HCT116 (cell line): Measurements from ENCODE around the gene IL1RAPL2. TPM values are rescaled to one million over a fixed set of nuclear protein-coding genes. Genes with fewer than 3 reads are reported as not detected.

Source experiments
- ATAC-seq: fragments of 200-7000 bp; cut with Tn5 transposase; 2 replicates; pipeline ENCODE4 v1.9.1; 2020; ENCODE audit warnings: mild to moderate bottlenecking, moderate library complexity
- BruUV-seq: library from RNA; stranded (reverse); fragments of 400-500 nt; replicated peaks from 2 replicates; lab custom pipeline; 2021; lab: Mats Ljungman, UMichigan
- CTCF ChIA-PET: fragments of 300-600 bp; sonication (Branson Sonifier 250); formaldehyde crosslinking; loops from one replicate; lab custom pipeline; 2021; ENCODE audit warnings: antibody characterized with exemption; lab: Charles Lee
- POLR2A ChIA-PET: fragments of 300-600, 350-600 bp; sonication (Branson Sonifier 250); formaldehyde crosslinking; loops from one replicate; lab custom pipeline; 2021; ENCODE audit warnings: antibody characterized with exemption; lab: Charles Lee
- RAD21 ChIA-PET, 2 experiments: fragments of 300-600 bp; sonication (Branson Sonifier 250); formaldehyde crosslinking; loops; one replicate each; lab custom pipeline; 2023; ENCODE audit warnings: low total read pairs in 2 of 2; ENCODE audit not compliant: uncharacterized antibody in 2 of 2, unreplicated experiment in 2 of 2, low non-redundant PET in 1 of 2; lab: Charles Lee
- DNase-seq: peaks from one replicate; pipeline ENCODE4 v3.0.0-alpha.2; 2010; ENCODE audit warnings: low read depth, low spot score
- H2AFZ ChIP-seq: fragments of 200-600 bp; shearing (Covaris generic), sonication (generic); 2 replicates; pipeline ENCODE4 v1.6.1; 2017; ENCODE audit warnings: low read depth, mixed run types, mixed read lengths, antibody characterized with exemption, low read length; ENCODE audit not compliant: poor library complexity, severe bottlenecking
- H3K27ac ChIP-seq: 2 replicates; pipeline ENCODE4 v1.5.1; 2012; ENCODE audit warnings: low read depth, low read length
- H3K27me3 ChIP-seq: fragments of 200-600 bp; sonication (generic); 2 replicates; pipeline ENCODE4 v1.6.1; 2016; ENCODE audit warnings: mixed run types, low read length, mixed read lengths; ENCODE audit not compliant: insufficient read depth
- H3K36me3 ChIP-seq, 2 experiments: fragments of 200-500 bp in 1 of 2; fragments of 200-600 bp in 1 of 2; sonication (Bioruptor generic) in 1 of 2; sonication (generic) in 1 of 2; 2 replicates each; pipeline versions ENCODE4 v1.5.1 to v1.6.1; 2014 to 2016; ENCODE audit warnings: low read length in 2 of 2, inconsistent platforms in 1 of 2, mixed read lengths in 1 of 2, mixed run types in 1 of 2; ENCODE audit not compliant: insufficient read depth in 2 of 2, control insufficient read depth in 1 of 2
- H3K4me1 ChIP-seq, 2 experiments: fragments of 200-600 bp in 1 of 2; sonication (generic) in 1 of 2; 2 replicates each; pipeline versions ENCODE4 v1.5.1 to v1.6.1; 2012 to 2017; ENCODE audit warnings: low read length in 2 of 2, inconsistent platforms in 1 of 2, mild to moderate bottlenecking in 1 of 2, mixed read lengths in 1 of 2, mixed run types in 1 of 2, moderate library complexity in 1 of 2; ENCODE audit not compliant: insufficient read depth in 2 of 2, control insufficient read depth in 1 of 2
- H3K4me2 ChIP-seq: fragments of 200-600 bp; sonication (generic); 2 replicates; pipeline ENCODE4 v1.6.1; 2017; ENCODE audit warnings: mixed run types, low read length, mixed read lengths
- H3K4me3 ChIP-seq, 2 experiments: fragments of 200-600 bp in 1 of 2; sonication (generic) in 1 of 2; replicated peaks in 1 of 2; 2 replicates each; pipeline ENCODE4 v1.5.1; 2011 to 2016; ENCODE audit warnings: low read length in 2 of 2, control low read depth in 1 of 2, low read depth in 1 of 2, mild to moderate bottlenecking in 1 of 2, mixed read lengths in 1 of 2, mixed run types in 1 of 2
- H3K79me2 ChIP-seq: fragments of 200-600 bp; sonication (generic); 2 replicates; pipeline ENCODE4 v1.6.1; 2017; ENCODE audit warnings: mild to moderate bottlenecking, mixed run types, low read length, moderate library complexity, mixed read lengths; ENCODE audit not compliant: insufficient read depth
- H3K9ac ChIP-seq: fragments of 200-600 bp; sonication (generic); 2 replicates; pipeline ENCODE4 v1.6.1; 2016; ENCODE audit warnings: low read length, mixed read lengths
- H3K9me2 ChIP-seq: fragments of 200-600 bp; sonication (generic), shearing (Covaris generic); 2 replicates; pipeline ENCODE4 v1.6.1; 2017; ENCODE audit warnings: mixed run types, mild to moderate bottlenecking, moderate library complexity; ENCODE audit not compliant: insufficient read depth
- H3K9me3 ChIP-seq, 2 experiments: fragments of 200-500 bp in 1 of 2; fragments of 200-600 bp in 1 of 2; sonication (Bioruptor generic) in 1 of 2; sonication (generic) in 1 of 2; 2 replicates each; pipeline ENCODE4 v1.6.1; 2014 to 2017; ENCODE audit warnings: low read length in 2 of 2, mixed read lengths in 2 of 2, inconsistent platforms in 1 of 2, low read depth in 1 of 2, mild to moderate bottlenecking in 1 of 2, mixed run types in 1 of 2, moderate library complexity in 1 of 2; ENCODE audit not compliant: control insufficient read depth in 1 of 2, insufficient read depth in 1 of 2
- H4K20me1 ChIP-seq: fragments of 200-600 bp; sonication (generic), shearing (Covaris generic); 2 replicates; pipeline ENCODE4 v1.6.1; 2017; ENCODE audit warnings: mixed run types, mild to moderate bottlenecking, moderate library complexity; ENCODE audit not compliant: insufficient read depth
- CEBPB ChIP-seq: IDR thresholded peaks from 2 replicates; pipeline ENCODE4 v1.6.1; 2012; ENCODE audit warnings: low read depth
- EGR1 ChIP-seq: IDR thresholded peaks from 2 replicates; pipeline ENCODE4 v1.6.1; 2012; ENCODE audit warnings: low read depth
- ELF1 ChIP-seq: IDR thresholded peaks from 2 replicates; pipeline ENCODE4 v1.6.1; 2012; ENCODE audit warnings: low read depth, borderline replicate concordance
- EZH2 ChIP-seq: fragments of 200-600 bp; sonication (generic); IDR thresholded peaks from 2 replicates; pipeline ENCODE4 v1.6.1; 2017; ENCODE audit warnings: antibody characterized with exemption, mixed run types
- FOSL1 ChIP-seq: IDR thresholded peaks from 2 replicates; pipeline ENCODE4 v1.6.1; 2012; ENCODE audit warnings: low read depth
- JUND ChIP-seq: IDR thresholded peaks from 2 replicates; pipeline ENCODE4 v1.6.1; 2012
- POLR2A ChIP-seq: IDR thresholded peaks from 2 replicates; pipeline ENCODE4 v1.7.0; 2011; ENCODE audit warnings: borderline replicate concordance; ENCODE audit not compliant: insufficient read depth, insufficient read length; ENCODE audit errors: extremely low read depth
- POLR2AphosphoS5 ChIP-seq: IDR thresholded peaks from 2 replicates; pipeline ENCODE4 v1.6.1; 2011; ENCODE audit warnings: mild to moderate bottlenecking, low read depth, low read length, moderate library complexity
- RAD21 ChIP-seq: IDR thresholded peaks from 2 replicates; pipeline ENCODE4 v1.6.1; 2012; ENCODE audit warnings: low read depth, mild to moderate bottlenecking
- SIN3A ChIP-seq: IDR thresholded peaks from 2 replicates; pipeline ENCODE4 v1.6.1; 2012; ENCODE audit warnings: low read depth
- SP1 ChIP-seq: IDR thresholded peaks from 2 replicates; pipeline ENCODE4 v1.6.1; 2012; ENCODE audit warnings: low read depth
- SRF ChIP-seq: IDR thresholded peaks from 2 replicates; pipeline ENCODE4 v1.6.1; 2012; ENCODE audit warnings: low read depth
- YY1 ChIP-seq: IDR thresholded peaks from 2 replicates; pipeline ENCODE4 v1.6.1; 2011; ENCODE audit warnings: low read length, low read depth, moderate library complexity, mild to moderate bottlenecking; ENCODE audit not compliant: insufficient replicate concordance; ENCODE audit errors: extremely low read depth
- ZFX ChIP-seq: fragments of 450-650 bp; IDR thresholded peaks from 2 replicates; pipeline ENCODE4 v1.6.1; 2017
- ZNF274 ChIP-seq: fragments of 200-500 bp; sonication (Bioruptor generic); IDR thresholded peaks from 2 replicates; pipeline ENCODE4 v1.6.1; 2014; ENCODE audit warnings: mild to moderate bottlenecking, low read depth, low read length, inconsistent platforms
- intact Hi-C: fragments of 100-400 bp; cut with micrococcal nuclease; formaldehyde crosslinking; loops from 2 replicates; pipeline ENCODE4 v1.10.0; 2022
- total RNA-seq: library from RNA; stranded (reverse); gene quantifications from one replicate; pipeline ENCODE4 v1.2.1, GENCODE V29; 2021; ENCODE audit not compliant: unreplicated experiment
- TF ChIP-seq, protein P1 (sequence below): IDR thresholded peaks from 2 replicates; pipeline ENCODE4 v1.6.1; 2012
- TF ChIP-seq, protein P2 (sequence below): IDR thresholded peaks from 2 replicates; pipeline ENCODE4 v1.6.1; 2012
- TF ChIP-seq, protein P3 (sequence below): IDR thresholded peaks from 2 replicates; pipeline ENCODE4 v1.6.1; 2011; ENCODE audit warnings: mild to moderate bottlenecking, low read length, moderate library complexity; ENCODE audit not compliant: insufficient replicate concordance; ENCODE audit errors: extremely low read depth
- TF ChIP-seq, protein P4 (sequence below), 3 experiments: fragments of 200-600 bp in 1 of 3; sonication (generic) in 1 of 3; IDR thresholded peaks in 2 of 3; conservative IDR thresholded peaks in 1 of 3; 2 replicates each; pipeline ENCODE4 v1.5.1; 2012 to 2017; ENCODE audit warnings: low read depth in 2 of 3, low read length in 2 of 3, antibody characterized with exemption in 1 of 3, borderline replicate concordance in 1 of 3, control low read depth in 1 of 3, mild to moderate bottlenecking in 1 of 3, mixed read lengths in 1 of 3, mixed run types in 1 of 3, moderate library complexity in 1 of 3; ENCODE audit not compliant: insufficient read depth in 1 of 3

IL1RAPL2 gene
- total RNA-seq, 1 experiment from 2014 or later: not detected

DNA sequence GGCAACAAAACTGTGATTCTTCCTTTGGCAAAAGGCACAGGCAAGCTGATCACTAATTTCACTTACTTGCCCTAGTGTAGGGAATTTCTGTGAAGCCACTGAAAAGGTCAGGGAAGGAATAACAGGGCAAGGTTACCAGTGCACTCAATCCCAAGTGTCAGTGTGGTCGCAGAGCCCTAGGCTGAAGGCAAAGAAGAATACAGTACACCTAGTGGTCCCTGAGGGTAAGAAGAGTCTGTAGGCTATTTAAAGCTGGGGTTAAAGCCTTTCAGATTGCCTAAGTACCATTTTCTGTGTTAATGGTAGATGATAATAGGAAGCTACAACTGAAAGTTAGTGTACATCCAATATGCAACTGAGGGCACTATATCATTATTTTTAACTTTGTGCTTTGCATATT, 1082.7 kb downstream of the IL1RAPL2 start:
- ChIA-PET RAD21 (no interaction called here), POLR2A (no interaction called here), CTCF (no interaction called here)
- Histone ChIP-seq H3K27ac (no peak overlapping the region), H3K36me3 (no peaks in the 10 kb centered on the region), H3K4me2 (no peak overlapping the region), H3K4me3 (no peak overlapping the region), H3K4me1 (no peaks in the 10 kb centered on the region), H3K79me2 (no peaks in the 10 kb centered on the region), H3K9ac (no peak overlapping the region), H3K9me3 (no peaks in the 10 kb centered on the region), H3K27me3 (no peaks in the 10 kb centered on the region), H3K9me2 (no peaks in the 10 kb centered on the region), H2AFZ (no peak overlapping the region), H4K20me1 (no peaks in the 10 kb centered on the region)
- BruUV-seq: no TSS peak
- DNase-seq (no peak), ATAC-seq (no peak)
- no peak for TF ChIP-seq SP1
- TF ChIP-seq, protein P1, sequence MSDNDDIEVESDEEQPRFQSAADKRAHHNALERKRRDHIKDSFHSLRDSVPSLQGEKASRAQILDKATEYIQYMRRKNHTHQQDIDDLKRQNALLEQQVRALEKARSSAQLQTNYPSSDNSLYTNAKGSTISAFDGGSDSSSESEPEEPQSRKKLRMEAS: no peak
- intact Hi-C loops: no loop called here

DNA sequence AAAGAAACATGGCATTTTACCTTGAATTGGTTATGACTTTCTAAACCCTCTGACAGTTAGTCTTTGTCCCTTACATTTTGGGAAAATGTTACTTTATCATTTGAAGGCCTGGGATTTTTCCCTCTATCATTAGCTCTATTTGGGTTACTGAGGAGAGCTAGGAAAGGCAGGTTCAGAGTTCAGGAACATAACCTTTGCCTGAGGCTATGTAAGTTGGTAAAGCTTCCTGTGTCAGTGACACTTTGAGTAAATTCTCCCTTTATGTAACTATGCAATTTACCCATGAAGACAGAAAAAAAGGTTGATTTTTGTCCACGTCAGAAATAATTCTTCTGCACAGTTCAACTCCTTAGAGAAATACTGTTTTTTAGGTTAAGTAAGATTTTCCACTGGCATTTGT, 1084.6 kb downstream of the IL1RAPL2 start:
- H3K27me3 ChIP-seq: no peaks in the 10 kb centered on the region
- CTCF ChIA-PET: no interaction called here
- TF ChIP-seq, protein P1: no peak
- no peak for TF ChIP-seq EZH2
- TF ChIP-seq, protein P2, sequence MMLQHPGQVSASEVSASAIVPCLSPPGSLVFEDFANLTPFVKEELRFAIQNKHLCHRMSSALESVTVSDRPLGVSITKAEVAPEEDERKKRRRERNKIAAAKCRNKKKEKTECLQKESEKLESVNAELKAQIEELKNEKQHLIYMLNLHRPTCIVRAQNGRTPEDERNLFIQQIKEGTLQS: no peak
- TF ChIP-seq ZFX: no peak
- TF ChIP-seq EGR1: no peak
- TF ChIP-seq ZNF274: no peak
- TF ChIP-seq, protein P3, sequence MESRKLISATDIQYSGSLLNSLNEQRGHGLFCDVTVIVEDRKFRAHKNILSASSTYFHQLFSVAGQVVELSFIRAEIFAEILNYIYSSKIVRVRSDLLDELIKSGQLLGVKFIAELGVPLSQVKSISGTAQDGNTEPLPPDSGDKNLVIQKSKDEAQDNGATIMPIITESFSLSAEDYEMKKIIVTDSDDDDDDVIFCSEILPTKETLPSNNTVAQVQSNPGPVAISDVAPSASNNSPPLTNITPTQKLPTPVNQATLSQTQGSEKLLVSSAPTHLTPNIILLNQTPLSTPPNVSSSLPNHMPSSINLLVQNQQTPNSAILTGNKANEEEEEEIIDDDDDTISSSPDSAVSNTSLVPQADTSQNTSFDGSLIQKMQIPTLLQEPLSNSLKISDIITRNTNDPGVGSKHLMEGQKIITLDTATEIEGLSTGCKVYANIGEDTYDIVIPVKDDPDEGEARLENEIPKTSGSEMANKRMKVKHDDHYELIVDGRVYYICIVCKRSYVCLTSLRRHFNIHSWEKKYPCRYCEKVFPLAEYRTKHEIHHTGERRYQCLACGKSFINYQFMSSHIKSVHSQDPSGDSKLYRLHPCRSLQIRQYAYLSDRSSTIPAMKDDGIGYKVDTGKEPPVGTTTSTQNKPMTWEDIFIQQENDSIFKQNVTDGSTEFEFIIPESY: no peak
- no peak for TF ChIP-seq JUND
- TF ChIP-seq ELF1: no peak
- no peak for TF ChIP-seq SRF
- TF ChIP-seq POLR2AphosphoS5: no peak
- no peak for TF ChIP-seq FOSL1
- TF ChIP-seq YY1: no peak
- no peak for TF ChIP-seq SP1
- no peak for TF ChIP-seq SIN3A
- TF ChIP-seq, protein P4, sequence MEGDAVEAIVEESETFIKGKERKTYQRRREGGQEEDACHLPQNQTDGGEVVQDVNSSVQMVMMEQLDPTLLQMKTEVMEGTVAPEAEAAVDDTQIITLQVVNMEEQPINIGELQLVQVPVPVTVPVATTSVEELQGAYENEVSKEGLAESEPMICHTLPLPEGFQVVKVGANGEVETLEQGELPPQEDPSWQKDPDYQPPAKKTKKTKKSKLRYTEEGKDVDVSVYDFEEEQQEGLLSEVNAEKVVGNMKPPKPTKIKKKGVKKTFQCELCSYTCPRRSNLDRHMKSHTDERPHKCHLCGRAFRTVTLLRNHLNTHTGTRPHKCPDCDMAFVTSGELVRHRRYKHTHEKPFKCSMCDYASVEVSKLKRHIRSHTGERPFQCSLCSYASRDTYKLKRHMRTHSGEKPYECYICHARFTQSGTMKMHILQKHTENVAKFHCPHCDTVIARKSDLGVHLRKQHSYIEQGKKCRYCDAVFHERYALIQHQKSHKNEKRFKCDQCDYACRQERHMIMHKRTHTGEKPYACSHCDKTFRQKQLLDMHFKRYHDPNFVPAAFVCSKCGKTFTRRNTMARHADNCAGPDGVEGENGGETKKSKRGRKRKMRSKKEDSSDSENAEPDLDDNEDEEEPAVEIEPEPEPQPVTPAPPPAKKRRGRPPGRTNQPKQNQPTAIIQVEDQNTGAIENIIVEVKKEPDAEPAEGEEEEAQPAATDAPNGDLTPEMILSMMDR (IDR thresholded peaks at IDR 0.05 in 2 of 3, conservative IDR thresholded peaks at IDR 0.05 in 1 of 3; ENCODE audit: borderline replicate concordance in 1 of 3, insufficient read depth in 1 of 3, low read depth in 2 of 3, low read length in 2 of 3): no peak
- TF ChIP-seq RAD21: no peak
- no peak for TF ChIP-seq POLR2A
- TF ChIP-seq CEBPB: no peak

More for the DNA sequence above, 1084.6 kb downstream of the IL1RAPL2 start:
- intact Hi-C loops: no loop called here
- H3K4me1 ChIP-seq: no peaks in the 10 kb centered on the region
- H4K20me1 ChIP-seq: no peaks in the 10 kb centered on the region
- H3K4me2 ChIP-seq: no peak overlapping the region
- no peaks in the 10 kb centered on the region for H3K36me3 ChIP-seq
- BruUV-seq: no TSS peak
- no peaks in the 10 kb centered on the region for H3K79me2 ChIP-seq
- ChIA-PET POLR2A (no interaction called here), RAD21 (no interaction called here)
- no peaks in the 10 kb centered on the region for H3K9me2 ChIP-seq
- ATAC-seq (no peak), DNase-seq (no peak)
- H3K27ac ChIP-seq: no peak overlapping the region
- H3K4me3 ChIP-seq: no peak overlapping the region
- H3K9ac ChIP-seq: no peak overlapping the region
- H2AFZ ChIP-seq: no peak overlapping the region
- H3K9me3 ChIP-seq: no peaks in the 10 kb centered on the region
